ENCODE measurements around the gene PCBP3.

Gene PCBP3

DNA sequence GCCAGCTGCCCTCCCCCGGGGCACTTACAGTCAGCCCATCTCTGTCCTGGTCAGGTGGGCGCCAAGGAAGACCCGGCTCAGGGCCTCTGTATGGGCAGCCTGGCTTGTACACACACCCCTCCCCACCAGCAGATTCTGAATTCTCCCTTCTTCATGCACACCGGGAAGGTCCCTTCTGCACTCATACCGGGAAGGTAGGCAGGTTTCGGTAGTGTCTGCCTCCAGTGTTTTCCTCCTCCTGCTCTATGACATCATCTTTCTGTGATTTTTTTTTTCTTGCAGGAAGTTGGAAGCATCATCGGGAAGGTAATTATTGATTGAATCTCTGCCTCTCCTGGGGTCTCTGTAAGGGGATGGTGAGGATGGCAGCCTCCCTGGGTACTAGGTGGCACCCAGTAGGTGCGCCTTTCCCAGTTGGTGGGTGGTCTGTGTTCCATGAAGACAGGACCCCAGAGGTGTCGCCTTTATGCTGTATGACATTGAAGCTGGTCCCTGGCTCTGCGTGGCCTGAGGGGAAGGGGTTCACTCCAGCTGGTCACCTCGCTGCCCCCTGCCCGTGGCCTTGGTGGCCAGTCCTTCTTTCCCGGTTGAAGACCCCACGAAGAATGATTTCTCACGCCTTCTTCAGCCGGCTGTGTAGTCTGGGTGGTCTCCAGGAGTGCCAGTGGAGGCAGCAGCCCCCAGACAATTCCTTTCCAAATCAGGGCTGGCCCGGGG, 255.9 kb downstream of the PCBP3 start:
- no peak for DNase-seq

DNA sequence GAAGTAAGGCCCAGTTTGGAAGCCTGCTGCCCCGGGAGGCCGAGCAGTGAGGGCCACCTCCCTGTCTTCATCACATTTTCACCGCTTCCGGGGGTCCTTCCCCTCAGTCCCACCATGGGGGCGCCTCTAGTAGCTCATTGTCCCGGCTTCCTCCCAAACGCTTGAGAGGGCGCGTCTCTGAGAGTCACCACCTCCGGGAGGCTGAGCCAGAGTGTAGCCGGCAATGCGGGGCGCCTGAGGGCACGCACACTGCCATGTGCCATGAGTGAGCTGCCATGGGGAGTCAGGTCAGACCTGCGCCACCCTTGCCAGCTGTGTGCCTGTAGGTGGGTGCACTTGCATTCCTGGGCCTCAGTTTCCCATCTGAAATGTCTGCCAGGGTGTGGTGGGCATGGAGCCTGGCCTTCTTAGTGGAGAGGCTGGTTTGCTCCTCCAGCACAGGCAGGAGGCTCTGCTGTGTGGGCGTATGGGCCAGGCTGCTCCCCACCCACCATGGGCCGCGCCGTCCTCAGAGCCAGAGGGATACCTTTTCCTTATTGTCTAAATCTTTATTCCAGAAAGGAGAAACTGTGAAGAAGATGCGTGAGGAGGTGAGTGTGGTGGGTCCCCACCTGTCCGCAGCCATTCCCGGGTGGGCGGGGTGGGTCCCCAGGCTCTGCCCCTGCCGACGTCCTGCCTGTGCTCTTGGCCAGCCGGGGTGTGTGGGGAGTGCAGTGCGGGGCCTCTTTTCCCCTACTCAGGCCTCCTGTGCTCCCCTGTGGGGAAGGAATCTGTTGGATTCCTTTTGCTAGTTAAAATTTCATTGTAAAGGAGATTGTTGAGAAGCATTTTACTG, 256.7 kb downstream of the PCBP3 start:
- no peak for DNase-seq

DNA sequence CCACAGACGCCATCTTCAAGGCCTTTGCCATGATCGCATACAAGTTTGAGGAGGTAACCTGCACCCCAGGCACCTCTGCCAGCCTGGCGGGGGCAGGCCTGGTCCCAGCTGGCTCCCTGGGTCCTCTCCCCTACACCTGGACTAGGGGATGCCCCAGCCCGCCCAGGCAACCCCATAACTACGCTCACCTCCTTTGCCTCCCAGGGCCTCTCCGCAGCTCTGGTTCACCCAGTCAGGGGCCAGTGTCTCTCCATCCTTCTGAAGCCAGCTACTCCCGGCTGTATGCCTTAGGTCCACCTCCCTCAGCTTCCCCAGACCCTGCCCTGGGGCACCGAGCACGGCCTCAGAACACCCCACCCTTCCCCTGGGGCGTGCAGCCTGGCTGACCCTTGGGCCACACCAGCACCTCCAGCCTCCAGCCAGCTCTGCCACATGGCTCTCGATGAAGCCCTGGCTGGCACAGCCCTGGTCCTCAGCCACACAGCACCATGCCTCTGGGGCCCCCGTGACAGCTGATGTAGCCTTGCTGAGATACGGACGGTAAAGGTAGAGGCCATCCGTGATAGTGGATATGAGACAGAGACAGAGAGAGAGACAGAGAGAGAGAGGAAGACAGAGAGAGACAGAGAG, 257.7 kb downstream of the PCBP3 start:
- no peak for DNase-seq

DNA sequence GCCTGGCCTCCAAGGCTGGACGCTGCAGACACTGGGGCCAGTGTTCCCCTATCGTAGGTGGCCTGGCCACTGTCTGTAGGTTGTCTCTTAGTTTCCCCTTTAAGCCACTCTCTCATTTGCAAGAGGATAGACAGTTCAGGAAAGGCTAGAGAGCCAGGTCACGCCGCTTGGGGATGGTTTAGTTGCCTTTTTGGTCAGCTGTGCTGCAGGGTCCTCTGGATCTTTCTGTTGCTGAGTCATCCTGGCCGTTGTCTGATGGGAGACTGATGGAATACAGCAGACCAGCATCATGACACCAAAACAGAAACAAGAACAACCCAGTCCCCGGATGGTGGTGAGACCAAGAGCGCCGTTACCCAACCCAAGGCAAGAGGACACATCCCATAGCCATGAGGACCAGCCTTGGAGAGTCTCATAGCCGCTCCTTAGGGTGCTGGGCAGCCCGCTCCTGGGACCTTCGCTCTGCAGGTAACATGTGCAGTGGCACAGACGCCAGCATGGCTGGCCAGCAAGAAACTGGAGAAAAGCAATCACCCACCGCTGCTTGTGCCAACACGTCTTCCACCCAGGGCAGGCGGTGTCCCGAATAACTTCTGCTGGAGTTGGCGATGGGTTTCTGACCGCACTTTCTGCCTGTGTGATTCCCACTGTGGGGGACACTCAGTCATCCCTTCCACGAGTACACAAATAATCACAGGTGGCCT, 258.9 kb downstream of the PCBP3 start:
- DNase-seq: no peak

DNA sequence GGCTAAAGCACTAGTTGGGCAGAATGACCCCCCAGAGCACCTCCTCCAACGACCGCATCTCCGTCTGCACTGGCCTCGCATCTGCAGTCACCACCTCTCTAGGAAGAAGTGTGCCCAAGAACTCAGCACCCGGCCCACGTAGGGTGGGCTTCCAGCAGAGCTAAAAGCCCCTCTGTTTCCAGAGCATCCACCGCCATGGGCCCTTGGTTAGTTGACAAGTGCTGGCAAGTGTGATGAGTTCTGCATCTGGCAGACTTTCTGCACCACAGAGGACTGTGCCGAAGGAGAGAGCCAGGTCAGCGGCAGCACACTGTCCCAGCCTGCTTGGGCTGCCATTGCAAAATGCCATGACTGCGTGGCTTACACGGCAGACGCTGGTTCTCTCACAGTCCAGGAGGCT, 261.7 kb downstream of the PCBP3 start:
- DNase-seq: no peak

DNA sequence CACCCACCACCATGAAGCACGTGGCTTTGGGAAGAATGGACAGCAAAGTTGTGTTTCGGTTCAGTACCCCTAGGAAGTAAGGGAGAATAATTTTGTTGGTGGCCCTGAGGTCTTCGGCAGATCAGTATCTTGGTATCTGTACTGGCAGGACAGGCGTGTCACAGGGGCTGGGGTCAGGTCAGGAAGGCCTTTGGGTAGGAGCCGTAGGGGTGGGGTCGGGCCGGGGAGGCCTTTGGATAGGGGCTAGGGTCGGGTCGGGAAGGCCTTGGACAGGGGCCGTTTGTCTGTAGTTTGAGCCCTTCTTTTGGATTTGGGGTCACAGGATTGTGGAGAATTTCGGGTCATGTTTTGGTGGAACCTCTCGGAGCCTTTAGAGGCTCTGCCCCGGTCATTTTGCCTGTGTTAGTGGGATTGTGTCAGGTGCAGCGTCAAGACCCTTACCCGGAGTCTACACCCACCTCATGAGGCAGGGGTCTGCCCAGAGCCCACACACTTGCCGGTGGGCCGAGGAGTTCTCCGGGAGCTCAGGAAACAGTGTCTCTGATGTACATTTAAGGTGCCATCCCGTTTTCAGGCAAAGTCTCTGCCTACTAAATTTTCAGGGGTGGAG, 262.8 kb downstream of the PCBP3 start:
- DNase-seq: no peak

DNA sequence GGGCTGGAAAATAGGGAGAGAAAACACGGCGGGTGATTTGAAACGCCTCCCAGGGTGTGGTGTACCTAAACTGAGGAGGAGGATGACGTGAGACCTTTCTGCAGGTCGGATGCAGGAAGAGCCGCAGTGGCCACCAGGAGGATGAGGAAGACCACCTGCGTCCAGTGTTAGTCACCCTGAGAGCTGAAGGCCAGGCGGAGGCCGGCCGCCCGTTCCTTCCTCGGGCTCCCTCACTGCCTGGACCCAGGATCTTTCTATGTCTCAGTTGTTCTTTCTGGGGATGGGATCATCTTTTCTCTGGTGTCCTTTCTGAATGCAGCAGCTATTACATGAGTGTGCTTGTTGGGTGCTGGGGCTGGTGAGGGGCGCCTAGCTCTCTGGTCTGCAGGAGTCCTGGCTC, 263.3 kb downstream of the PCBP3 start:
- DNase-seq: no peak

DNA sequence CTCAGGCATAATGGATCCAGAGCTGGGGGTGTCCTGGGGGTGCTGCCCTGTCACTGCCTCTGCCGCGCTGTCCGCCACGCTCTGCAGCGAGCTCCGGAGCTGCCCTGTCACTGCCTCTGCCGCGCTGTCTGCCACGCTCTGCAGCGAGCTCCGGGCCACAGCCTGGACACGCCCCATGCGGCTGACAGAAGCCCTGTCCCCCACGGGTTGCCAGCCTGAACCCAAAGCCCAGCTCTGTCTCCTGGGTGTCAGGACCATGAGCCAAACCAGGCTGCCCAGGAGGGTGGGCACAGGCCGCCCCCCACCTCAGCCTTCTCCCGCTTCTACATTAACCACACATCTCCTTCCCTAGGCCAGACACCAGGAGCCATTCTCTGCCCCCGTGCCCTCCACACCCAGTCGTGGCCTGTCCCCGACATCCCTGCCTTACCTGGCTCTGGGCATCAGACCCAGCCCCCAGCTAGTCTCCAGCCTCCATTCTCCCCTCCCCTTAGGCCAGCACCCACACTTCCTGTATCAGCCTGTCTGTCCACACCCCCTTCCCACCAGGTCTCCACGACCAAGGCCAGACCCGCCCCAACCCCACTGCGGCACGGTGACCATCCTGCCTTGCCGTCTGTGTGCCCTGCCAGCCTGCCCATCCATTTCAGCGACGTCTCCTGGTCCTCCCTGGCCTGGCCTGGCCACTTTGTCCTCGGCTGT, 265.2 kb downstream of the PCBP3 start:
- DNase-seq: no peak

DNA sequence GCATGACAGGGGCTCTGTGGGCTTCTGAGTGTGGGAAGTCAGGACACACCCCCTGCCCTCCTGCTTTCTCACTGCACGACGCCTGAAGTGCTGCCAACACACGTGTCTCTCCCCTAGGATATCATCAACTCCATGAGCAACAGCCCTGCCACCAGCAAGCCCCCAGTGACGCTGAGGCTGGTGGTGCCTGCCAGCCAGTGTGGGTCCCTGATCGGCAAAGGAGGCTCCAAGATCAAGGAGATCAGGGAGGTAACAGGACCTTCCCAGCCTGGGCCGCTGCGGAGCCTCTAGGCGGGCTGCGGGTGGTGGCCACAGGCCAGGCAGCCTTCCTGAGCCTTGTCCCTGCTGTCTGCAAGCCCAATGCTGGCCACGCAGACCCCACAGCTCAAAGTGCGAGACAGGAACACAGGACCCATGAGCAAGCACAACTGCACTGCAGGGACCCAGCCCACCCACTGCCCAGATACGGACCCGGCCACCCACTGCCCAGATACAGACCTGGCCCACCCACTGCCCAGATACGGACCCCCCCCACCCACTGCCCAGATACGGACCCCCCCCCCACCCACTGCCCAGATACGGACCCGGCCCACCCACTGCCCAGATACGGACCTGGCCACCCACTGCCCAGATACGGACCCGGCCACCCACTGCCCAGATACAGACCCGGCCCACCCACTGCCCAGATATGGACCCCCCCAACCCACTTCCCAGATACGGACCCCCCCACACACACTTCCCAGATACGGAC, 265.9 kb downstream of the PCBP3 start:
- DNase-seq: no peak

DNA sequence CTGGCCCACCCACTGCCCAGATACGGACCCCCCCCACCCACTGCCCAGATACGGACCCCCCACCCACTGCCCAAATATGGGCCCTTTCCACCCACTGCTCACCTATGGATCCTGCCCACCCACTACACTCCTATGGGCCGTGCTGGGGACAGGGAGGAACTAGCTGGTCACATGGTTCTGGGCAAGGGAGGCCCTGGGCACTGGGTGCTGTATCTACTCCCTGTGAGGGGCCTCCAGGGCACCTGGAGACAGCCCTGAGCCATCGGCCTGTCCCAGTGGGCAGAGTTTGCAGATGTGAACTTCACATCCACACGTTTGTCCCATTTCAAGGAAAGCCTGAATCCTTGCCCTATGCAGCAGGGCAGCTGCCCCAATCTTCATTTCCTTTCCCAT, 266.6 kb downstream of the PCBP3 start:
- no peak for DNase-seq

DNA sequence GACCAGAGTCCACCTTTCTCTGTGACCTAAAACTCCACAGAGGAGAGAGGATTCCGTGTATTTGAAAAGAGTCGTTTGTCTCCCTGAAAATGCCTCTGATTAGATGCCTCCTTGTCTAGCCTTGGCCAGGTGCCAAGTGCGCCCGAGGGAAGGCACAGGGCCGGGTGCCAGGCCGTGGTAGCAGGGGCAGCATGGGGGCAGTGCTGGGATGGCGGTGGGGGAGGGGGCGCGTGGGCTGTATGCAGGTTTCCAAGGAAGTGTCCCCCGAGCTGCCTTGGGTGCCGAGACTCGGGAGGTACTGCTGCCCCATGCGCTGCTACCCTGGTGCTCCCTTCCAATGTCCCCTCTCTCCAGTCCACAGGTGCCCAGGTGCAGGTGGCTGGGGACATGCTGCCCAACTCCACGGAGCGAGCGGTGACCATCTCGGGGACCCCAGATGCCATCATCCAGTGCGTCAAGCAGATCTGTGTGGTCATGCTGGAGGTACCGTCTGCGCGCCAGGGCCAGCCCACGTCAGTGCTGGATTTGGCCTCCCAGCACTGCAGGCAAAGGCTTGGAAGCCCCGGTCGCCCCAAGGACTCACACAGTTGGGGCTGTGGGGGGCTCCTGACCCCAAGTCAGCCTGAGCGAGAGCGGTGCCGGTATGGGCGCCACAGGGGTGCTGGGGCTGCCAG, 267.2 kb downstream of the PCBP3 start:
- no peak for DNase-seq

DNA sequence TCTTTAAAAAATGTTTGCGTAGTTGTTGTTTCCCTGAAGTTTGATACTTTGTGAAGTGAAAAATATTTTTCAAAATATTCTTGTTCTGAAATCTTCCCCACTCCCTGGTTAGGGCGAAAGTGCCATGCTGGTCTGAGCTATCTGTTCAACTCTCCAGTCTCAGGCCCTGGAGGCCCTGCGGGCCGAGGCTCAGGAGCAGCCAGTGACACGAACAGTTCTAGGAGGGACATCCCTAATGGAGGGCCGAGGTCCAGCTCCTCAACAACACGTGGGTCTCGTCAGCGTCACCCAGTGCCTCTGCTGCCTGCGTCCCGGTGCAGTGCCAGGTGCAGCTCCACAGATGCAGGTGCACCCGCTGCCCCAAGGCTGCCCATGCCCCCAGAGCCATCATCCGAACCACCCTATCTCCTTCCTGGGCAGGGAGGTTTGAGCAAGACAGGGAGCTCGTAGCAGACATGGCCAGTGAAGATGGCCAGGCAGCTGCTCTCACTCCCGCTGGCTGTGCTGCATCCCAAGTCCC, 268.3 kb downstream of the PCBP3 start:
- no peak for DNase-seq

DNA sequence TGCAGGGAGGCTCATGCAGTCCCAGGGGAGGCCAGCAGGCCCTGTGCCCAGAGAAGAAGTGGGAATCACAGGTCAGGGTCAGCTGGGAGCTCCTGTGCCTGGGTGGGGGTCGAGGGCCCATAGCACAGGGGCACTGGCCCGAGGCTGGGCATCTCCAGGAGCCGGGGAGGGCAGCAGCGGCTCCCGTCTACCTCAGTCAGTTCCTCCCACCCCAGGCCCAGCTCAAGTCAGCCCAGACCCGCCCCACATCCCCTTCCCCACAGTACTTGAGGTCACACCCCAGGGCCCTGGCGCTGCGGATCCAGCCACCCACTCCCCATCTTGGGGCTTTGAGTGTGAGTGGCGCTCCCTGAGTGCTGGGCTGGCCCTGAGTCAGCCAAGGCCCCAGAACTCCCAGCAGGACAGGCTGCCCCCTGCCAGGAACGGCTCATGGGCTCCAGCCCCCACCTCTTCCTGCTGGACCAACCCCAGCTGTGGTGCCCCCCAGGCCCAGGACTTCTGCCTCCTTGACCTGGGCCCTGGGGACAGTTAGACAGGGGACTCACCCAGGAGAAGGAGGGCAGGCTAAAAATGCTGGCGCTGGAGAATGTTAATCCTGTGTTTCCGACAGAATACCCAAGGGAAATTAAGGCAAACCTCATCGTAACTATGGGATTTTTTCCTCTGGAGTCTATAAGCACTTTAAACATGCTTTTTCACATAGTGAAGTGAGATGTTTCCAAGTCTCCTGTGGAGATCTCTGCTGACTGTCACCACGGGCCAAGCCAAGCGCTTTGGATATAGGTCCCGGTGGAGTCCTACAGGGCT, 269.3 kb downstream of the PCBP3 start:
- no peak for DNase-seq

DNA sequence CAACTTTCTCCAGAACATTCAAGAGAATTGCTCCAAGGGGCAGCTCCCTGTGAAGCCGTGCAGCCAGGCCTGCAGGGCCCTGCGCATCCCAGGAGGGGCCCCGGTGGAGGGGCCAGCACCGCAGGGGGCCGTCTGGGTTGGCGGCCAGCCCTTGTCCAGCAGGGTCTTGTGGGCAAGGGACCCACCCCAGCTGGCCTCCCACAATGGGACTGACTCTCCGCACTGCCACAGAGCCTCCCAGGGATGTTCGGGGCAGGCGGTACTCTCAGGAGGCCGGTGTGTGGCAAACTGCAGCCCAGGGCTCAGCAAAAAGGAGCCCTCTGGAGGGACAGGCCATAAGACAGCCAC, 269.9 kb downstream of the PCBP3 start:
- no peak for DNase-seq

DNA sequence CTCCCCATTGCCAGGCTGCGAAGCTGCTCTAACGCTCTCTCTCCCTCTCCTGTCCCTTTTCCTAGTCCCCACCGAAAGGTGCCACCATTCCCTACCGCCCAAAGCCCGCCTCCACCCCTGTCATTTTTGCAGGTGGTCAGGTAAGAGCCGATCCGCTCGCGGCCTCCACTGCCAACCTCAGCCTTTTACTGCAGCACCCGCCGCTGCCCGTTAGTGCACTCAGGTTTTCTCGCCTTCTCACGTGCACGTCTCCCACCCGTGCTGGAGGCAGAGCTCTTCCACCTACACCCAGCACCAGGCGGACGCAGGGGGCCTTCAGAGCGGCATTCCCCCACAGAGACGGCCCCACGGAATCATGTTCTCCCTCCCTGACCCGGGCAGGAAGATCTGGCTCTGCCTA, 270.4 kb downstream of the PCBP3 start:
- DNase-seq: no peak

DNA sequence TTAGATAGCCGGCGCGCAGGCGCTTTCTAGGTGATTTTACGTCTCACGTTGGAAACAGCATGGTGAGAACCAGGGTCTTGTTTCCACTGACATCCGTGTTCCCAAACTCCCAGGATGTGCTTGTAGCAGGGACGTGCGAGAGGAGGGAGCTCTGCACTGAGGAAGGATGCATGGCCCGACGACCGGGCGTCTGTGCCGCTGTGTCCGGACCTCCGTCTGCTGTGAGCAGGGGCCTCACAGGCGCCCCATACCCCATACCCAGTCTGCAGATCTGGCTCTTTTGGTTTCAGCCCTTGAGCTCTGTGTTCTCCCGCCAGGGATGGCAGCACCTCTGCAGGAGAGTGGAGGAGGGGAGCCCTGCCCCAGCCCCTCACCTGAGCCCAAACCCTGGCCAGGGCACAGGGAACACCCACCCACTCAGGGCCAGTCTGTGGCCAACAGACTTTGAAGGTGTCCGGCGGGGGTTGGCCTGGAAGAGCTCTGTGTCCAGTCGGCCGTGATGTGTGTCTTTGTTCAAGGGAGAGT, 270.9 kb downstream of the PCBP3 start:
- no peak for DNase-seq

DNA sequence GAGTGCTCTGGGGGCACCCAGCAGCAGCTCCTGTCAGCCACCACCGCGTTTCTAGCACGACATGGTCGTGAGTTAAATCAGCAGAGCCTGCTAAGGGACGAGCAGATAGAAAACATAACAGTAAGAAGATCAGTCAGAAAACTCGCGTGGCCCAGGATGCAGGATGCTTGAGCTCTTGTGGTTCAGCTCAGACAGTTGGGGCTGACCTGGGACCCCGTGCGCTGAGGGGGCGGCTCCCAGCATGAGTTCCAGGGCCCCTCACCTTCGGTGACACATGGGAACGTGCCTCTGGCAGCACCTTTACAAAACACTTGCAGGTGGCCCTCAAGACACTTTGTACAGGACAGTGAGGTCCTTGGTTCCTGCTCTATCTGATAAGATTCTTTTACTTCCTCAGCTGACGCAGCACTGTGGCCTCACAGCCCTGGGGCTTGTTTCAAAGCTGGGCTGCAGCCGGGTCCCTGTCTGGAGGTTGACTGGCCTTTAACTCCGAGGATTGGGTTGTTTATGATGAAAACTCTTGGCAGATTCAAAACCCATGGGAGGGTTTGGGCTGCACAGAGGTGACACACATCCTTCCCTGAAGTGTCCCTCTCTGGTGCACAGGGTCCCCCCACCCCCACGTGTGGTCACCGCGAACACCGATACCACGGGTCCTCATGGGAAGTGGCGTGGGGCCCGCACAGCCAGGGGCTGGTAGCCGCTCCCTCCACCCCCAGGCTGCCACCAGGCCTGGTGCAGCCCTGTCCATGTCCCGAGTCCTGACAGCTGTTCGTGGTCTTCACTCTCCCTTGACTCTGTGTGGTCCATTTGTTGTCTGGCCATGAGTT, 272.7 kb downstream of the PCBP3 start:
- DNase-seq: no peak

DNA sequence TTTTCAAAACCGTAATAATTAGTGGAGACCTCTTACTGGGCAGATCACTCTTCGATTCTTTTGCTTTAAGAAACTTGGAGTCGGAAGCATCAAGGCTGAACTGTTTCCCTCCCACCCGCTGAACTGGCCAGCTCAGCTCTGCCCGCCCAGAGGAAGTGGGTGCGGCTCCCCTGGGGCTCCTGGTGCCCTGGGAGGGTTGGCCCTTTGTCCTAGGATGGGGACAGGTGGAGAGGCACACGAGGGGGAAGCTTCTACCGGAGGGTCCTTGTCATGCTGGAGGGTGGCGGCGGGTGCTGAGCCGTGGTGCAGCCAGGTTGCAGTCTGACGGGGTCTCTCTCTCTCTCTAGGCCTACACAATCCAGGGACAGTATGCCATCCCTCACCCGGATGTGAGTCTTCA, 273.7 kb downstream of the PCBP3 start:
- no peak for DNase-seq

DNA sequence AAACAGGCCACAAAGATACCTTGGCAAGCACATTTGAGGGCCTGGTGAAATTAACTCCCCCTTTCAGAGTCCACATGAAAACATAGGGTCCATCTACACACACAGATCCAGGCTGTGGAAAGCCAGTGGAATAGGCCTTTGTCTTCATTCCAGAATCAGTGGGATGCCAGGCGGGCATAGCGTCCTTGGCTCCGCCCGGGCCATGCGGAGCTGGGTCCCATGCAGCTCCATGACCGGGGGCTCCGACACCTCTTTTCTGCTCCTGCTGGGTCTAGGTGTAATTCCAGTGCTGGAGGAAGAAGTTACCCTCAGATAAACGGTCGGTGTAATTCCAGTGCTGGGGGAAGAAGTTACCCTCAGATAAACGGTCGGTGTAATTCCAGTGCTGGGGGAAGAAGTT, 274.5 kb downstream of the PCBP3 start:
- DNase-seq: no peak
